Natural killer cell (primary cell): ENCODE measurements around the gene MEIOSIN. TPM values are rescaled to one million over a fixed set of nuclear protein-coding genes. Genes with fewer than 3 reads are reported as not detected.

Experiments used
- ATAC-seq, 3 donors: fragments of 150-1000 bp in 2 of 3; fragments of 200-7000 bp in 1 of 3; cut with Tn5 transposase; 1 replicate in 1 of 3; 2 replicates in 2 of 3; pipeline ENCODE4 v1.10.0; 2021; ENCODE audit warnings: mild to moderate bottlenecking in 2 of 3, moderate library complexity in 2 of 3
- DNase-seq, 2 donors: peaks; one replicate each; pipeline versions ENCODE4 v3.0.0 to v3.0.0-alpha.2; 2013 to 2021; ENCODE audit warnings: mixed read lengths in 1 of 2
- H3K27ac ChIP-seq: one replicate; pipeline ENCODE4 v1.5.1; 2013; ENCODE audit warnings: mild to moderate bottlenecking, low read length
- H3K27me3 ChIP-seq: one replicate; pipeline ENCODE4 v1.6.1; 2013; ENCODE audit warnings: low read length; ENCODE audit not compliant: control insufficient read depth, insufficient read depth
- H3K36me3 ChIP-seq: one replicate; pipeline ENCODE4 v1.6.1; 2013; ENCODE audit warnings: low read length; ENCODE audit not compliant: control insufficient read depth, insufficient read depth
- H3K4me1 ChIP-seq: one replicate; pipeline ENCODE4 v1.6.1; 2013; ENCODE audit warnings: low read length; ENCODE audit not compliant: control insufficient read depth, insufficient read depth
- H3K4me3 ChIP-seq: one replicate; pipeline ENCODE4 v1.5.1; 2013; ENCODE audit warnings: low read length
- H3K9me3 ChIP-seq: one replicate; pipeline ENCODE4 v1.6.1; 2013; ENCODE audit warnings: low read length; ENCODE audit not compliant: control insufficient read depth, insufficient read depth
- H3K27ac Mint-ChIP-seq, 2 donors: one replicate each; pipeline ENCODE4 v1.8.0; 2022; ENCODE audit warnings: mild to moderate bottlenecking in 2 of 2, mixed read lengths in 2 of 2, moderate library complexity in 1 of 2
- H3K27me3 Mint-ChIP-seq, 2 donors: one replicate each; pipeline ENCODE4 v1.8.0; 2022; ENCODE audit warnings: low read depth in 2 of 2, mixed read lengths in 2 of 2
- H3K36me3 Mint-ChIP-seq: one replicate; pipeline ENCODE4 v1.8.0; 2022; ENCODE audit warnings: mixed read lengths
- H3K4me1 Mint-ChIP-seq, 2 donors: one replicate each; pipeline ENCODE4 v1.8.0; 2022; ENCODE audit warnings: mixed read lengths in 2 of 2
- H3K4me3 Mint-ChIP-seq: one replicate; pipeline ENCODE4 v1.8.0; 2022; ENCODE audit warnings: mild to moderate bottlenecking, moderate library complexity, mixed read lengths
- H3K9me3 Mint-ChIP-seq, 2 donors: one replicate each; pipeline ENCODE4 v1.8.0; 2022; ENCODE audit warnings: mixed read lengths in 2 of 2
- WGBS: methylation state at CpG from one replicate; pipeline ENCODE4 v1.1.7; 2013; ENCODE audit warnings: missing lambda C conversion rate; ENCODE audit not compliant: insufficient coverage; 5-methylcytosine and 5-hydroxymethylcytosine counted together
- intact Hi-C: fragments of 100-400 bp; cut with micrococcal nuclease; formaldehyde crosslinking; loops from one replicate; pipeline ENCODE4 v1.14.2; 2022
- total RNA-seq, 4 donors: library from RNA; stranded (reverse); fragments of 120-200 nt in 1 of 4; gene quantifications; one replicate each; pipeline versions ENCODE4 v1.2.3 to v1.2.4, GENCODE V29; 2013 to 2022
- TF ChIP-seq, protein P1 (sequence below): fragments of 200-600 bp; IDR thresholded peaks from one replicate; pipeline ENCODE4 v1.8.0; 2022; ENCODE audit warnings: antibody characterized with exemption

Gene MEIOSIN
- total RNA-seq, 3 donors from 2014 or later (not counting 1 experiment from before 2014, with no cell fraction given): not detected

DNA sequence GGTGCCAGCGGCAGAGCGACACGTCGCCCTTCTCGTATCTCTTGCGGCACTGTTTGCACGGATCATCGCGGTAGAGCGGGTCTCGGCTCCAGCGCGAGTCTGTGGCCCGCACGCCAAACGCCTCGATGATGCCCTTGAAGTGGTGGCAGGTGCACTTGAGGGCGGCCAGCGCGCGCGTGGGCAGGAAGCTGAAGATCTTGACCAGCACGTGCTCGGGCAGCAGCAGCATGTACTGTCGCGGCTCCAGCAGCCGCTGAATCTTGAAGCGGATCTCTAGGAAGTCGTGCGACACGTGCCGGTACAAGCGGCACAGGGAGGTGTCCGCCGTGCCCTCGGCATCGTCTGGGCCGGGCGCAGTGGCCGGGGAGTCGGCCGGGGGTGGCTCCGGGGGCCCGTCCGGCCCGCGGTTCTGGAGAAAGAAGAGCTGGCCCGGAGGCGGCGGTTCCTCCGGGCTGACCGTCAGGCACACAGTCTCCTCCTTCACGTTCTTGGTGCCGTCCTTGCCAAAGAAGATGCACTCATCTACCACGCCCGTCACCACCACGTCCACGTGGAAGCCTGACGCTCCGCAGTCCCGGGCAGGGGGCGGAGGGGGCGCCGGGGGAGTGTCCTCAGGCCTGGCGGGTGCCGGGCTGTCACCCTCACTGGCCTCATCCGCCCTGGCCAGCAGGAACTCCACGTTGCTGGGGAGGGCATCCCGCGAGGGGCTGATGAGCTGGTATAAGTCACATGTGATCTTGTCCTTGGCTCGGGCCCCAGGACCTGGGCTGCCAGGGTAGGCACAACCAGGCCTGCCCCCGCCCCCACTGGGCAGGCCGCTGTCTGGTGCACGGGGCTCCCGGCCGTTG lies 21.2 kb upstream of the MEIOSIN start:
- intact Hi-C loops: no loop called here
- Histone ChIP-seq H3K27ac (no peak overlapping the region), H3K4me3 (no peak overlapping the region), H3K27me3 (no peaks in the 10 kb centered on the region), H3K36me3 (peaks cover 14% of the 10 kb centered on the region), H3K9me3 (no peaks in the 10 kb centered on the region), H3K4me1 (peaks cover 8% of the 10 kb centered on the region)
- no peaks in the 10 kb centered on the region for H3K36me3 Mint-ChIP-seq
- ATAC-seq (no peak), DNase-seq (no peak)
- no peaks in the 10 kb centered on the region for H3K9me3 Mint-ChIP-seq
- peaks cover 17 to 31% of the 10 kb centered on the region in 2 donors for H3K4me1 Mint-ChIP-seq
- H3K27me3 Mint-ChIP-seq: no peaks in the 10 kb centered on the region
- TF ChIP-seq, protein P1, sequence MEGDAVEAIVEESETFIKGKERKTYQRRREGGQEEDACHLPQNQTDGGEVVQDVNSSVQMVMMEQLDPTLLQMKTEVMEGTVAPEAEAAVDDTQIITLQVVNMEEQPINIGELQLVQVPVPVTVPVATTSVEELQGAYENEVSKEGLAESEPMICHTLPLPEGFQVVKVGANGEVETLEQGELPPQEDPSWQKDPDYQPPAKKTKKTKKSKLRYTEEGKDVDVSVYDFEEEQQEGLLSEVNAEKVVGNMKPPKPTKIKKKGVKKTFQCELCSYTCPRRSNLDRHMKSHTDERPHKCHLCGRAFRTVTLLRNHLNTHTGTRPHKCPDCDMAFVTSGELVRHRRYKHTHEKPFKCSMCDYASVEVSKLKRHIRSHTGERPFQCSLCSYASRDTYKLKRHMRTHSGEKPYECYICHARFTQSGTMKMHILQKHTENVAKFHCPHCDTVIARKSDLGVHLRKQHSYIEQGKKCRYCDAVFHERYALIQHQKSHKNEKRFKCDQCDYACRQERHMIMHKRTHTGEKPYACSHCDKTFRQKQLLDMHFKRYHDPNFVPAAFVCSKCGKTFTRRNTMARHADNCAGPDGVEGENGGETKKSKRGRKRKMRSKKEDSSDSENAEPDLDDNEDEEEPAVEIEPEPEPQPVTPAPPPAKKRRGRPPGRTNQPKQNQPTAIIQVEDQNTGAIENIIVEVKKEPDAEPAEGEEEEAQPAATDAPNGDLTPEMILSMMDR: no peak
- WGBS: 97% methylated on average over 76 of the region's 76 CpGs
- no peak overlapping the region for H3K27ac Mint-ChIP-seq
- no peak overlapping the region for H3K4me3 Mint-ChIP-seq

DNA sequence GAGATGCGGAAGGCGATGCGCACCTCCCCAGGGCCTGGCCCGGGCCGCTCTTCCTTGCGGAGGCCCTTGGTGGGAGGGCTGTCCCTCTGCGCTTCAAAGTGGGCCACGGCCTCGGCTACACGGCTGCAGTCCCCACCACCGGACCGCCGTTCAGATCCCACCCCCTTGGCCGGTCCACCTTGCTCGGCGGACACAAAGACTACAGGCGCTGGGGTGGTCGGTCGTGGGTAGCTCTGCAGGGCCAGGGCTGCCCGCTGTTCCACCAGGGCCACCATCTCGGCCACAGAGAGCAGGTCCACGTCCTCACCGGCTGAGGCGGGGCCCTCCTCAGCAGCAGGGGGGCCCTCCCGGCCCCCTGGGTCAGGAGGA lies 20.6 kb upstream of the MEIOSIN start:
- Mint-ChIP-seq H3K27me3 (no peaks in the 10 kb centered on the region), H3K27ac (no peak overlapping the region), H3K9me3 (no peaks in the 10 kb centered on the region), H3K4me3 (no peak overlapping the region), H3K4me1 (peaks cover 22 to 36% of the 10 kb centered on the region in 2 donors), H3K36me3 (no peaks in the 10 kb centered on the region)
- H3K9me3 ChIP-seq: no peaks in the 10 kb centered on the region
- TF ChIP-seq, protein P1: no peak
- 96% methylated on average over 25 of the region's 25 CpGs for WGBS
- no peaks in the 10 kb centered on the region for H3K27me3 ChIP-seq
- no peak for DNase-seq
- no peak for ATAC-seq
- intact Hi-C loops: no loop called here
- no peak overlapping the region for H3K4me3 ChIP-seq
- peaks cover 14% of the 10 kb centered on the region for H3K36me3 ChIP-seq
- peaks cover 9% of the 10 kb centered on the region for H3K4me1 ChIP-seq
- no peak overlapping the region for H3K27ac ChIP-seq

DNA sequence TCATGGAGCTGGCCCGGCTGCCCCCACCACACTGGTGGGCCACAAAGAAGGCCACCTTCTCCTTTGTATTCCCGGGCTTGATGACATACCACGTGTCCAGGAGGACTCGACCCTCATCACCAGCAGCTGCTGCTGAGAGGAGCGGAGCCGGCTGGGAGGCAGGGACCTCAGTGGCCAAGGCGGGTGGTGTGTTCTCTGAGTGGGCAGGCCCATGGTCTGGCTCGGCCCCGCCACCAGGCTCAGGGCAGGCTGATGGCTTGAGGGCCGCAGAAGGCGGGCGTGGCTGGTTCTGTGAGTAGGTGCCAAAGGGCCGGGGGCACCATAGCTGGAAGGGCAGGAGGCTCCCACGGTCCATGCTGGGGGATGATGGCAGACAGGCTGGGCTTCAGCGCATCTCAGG lies 20.1 kb upstream of the MEIOSIN start:
- ATAC-seq (no peak), DNase-seq (no peak)
- peaks cover 14% of the 10 kb centered on the region for H3K36me3 ChIP-seq
- no peaks in the 10 kb centered on the region for H3K27me3 ChIP-seq
- Mint-ChIP-seq H3K36me3 (no peaks in the 10 kb centered on the region), H3K27ac (no peak overlapping the region), H3K9me3 (no peaks in the 10 kb centered on the region), H3K4me3 (no peak overlapping the region), H3K4me1 (peaks cover 24 to 40% of the 10 kb centered on the region in 2 donors), H3K27me3 (no peaks in the 10 kb centered on the region)
- H3K4me3 ChIP-seq: no peak overlapping the region
- TF ChIP-seq, protein P1: no peak
- H3K9me3 ChIP-seq: no peaks in the 10 kb centered on the region
- H3K4me1 ChIP-seq: peaks cover 14% of the 10 kb centered on the region
- H3K27ac ChIP-seq: no peak overlapping the region
- intact Hi-C loops: no loop called here
- 98% methylated on average over 15 of the region's 15 CpGs for WGBS
